ENCODE data around the gene VAV3. TPM values are rescaled to one million over a fixed set of nuclear protein-coding genes. Genes with fewer than 3 reads are reported as not detected.

Gene VAV3
- total RNA-seq, 1 donor from 2014 or later, result 159 TPM

DNA sequence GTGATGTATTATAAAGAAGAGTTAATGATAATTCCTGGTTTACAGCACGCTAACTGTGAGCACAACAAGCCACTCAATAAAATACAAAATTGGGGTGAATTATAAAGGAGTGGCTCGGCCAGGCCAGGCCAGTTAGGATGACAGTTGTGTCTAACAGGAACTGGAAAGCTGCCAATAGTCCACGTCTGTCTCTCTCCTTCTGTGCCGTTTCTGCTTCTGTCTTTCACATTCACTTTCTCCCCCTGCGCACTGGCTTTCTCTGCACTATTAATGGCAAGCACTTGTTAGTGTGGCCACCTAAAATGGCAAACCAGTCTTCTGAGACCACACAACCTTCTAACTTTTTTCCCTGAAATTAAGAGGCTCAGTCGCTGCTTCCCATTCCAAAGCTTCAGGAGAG lies 429.9 kb downstream of the VAV3 start:
- Mint-ChIP-seq H3K36me3 (ENCODE audit: low read depth, unreplicated experiment) (no peaks in the 10 kb centered on the region), H3K4me3 (ENCODE audit: unreplicated experiment) (no peak overlapping the region), H3K27ac (ENCODE audit: unreplicated experiment) (no peak overlapping the region), H3K4me1 (ENCODE audit: unreplicated experiment) (peaks cover 42% of the 10 kb centered on the region), H3K27me3 (ENCODE audit: unreplicated experiment) (no peaks in the 10 kb centered on the region), H3K9me3 (ENCODE audit: unreplicated experiment) (no peaks in the 10 kb centered on the region)
- no peak for DNase-seq (ENCODE audit: low spot score)
- TF ChIP-seq CTCF (IDR thresholded peaks at IDR 0.05; ENCODE audit: unreplicated experiment), result no peak

GRCh38 chr1:107534632-107535031 lies 430.3 kb downstream of the VAV3 start:
- peaks cover 45% of the 10 kb centered on the region for H3K4me1 Mint-ChIP-seq (ENCODE audit: unreplicated experiment)
- H3K27me3 Mint-ChIP-seq (ENCODE audit: unreplicated experiment), result no peaks in the 10 kb centered on the region
- H3K4me3 Mint-ChIP-seq (ENCODE audit: unreplicated experiment), result no peak overlapping the region
- TF ChIP-seq CTCF (IDR thresholded peaks at IDR 0.05; ENCODE audit: unreplicated experiment), result no peak
- H3K27ac Mint-ChIP-seq (ENCODE audit: unreplicated experiment), result no peak overlapping the region
- H3K36me3 Mint-ChIP-seq (ENCODE audit: low read depth, unreplicated experiment), result no peaks in the 10 kb centered on the region
- DNase-seq (ENCODE audit: low spot score), result no peak
- H3K9me3 Mint-ChIP-seq (ENCODE audit: unreplicated experiment), result no peaks in the 10 kb centered on the region

GRCh38 chr1:107533436-107533835 lies 431.5 kb downstream of the VAV3 start:
- no peak for TF ChIP-seq CTCF (IDR thresholded peaks at IDR 0.05; ENCODE audit: unreplicated experiment)
- Mint-ChIP-seq H3K4me3 (ENCODE audit: unreplicated experiment) (no peak overlapping the region), H3K27me3 (ENCODE audit: unreplicated experiment) (no peaks in the 10 kb centered on the region), H3K9me3 (ENCODE audit: unreplicated experiment) (no peaks in the 10 kb centered on the region), H3K4me1 (ENCODE audit: unreplicated experiment) (peaks cover 47% of the 10 kb centered on the region), H3K27ac (ENCODE audit: unreplicated experiment) (no peak overlapping the region), H3K36me3 (ENCODE audit: low read depth, unreplicated experiment) (no peaks in the 10 kb centered on the region)
- DNase-seq (ENCODE audit: low spot score), result no peak

DNA sequence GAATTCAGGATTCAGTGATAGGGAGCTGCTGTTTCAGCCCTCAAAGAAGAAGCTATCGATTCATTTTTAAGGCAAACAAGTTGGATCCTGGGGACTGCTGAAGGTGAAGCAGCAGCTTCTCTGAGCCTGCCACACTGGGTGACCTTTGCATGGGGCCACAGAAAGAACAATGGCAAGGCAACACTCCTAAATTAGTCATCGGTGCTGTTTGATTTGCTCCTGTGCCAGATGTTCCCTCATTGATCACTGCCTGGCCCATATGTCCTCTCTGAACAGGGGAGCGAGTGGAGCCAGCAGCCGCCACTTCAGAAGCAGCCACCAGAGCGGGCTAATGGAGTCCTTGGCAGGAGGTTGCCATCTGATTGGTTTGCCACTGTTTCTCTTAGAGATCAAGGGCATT lies 432.7 kb downstream of the VAV3 start:
- no peak for TF ChIP-seq CTCF (IDR thresholded peaks at IDR 0.05; ENCODE audit: unreplicated experiment)

GRCh38 chr1:107531065-107531908 lies 433.7 kb downstream of the VAV3 start:
- TF ChIP-seq CTCF (IDR thresholded peaks at IDR 0.05; ENCODE audit: unreplicated experiment), result no peak
- Mint-ChIP-seq H3K27me3 (ENCODE audit: unreplicated experiment) (no peaks in the 10 kb centered on the region), H3K4me1 (ENCODE audit: unreplicated experiment) (peaks cover 42% of the 10 kb centered on the region), H3K4me3 (ENCODE audit: unreplicated experiment) (no peak overlapping the region), H3K36me3 (ENCODE audit: low read depth, unreplicated experiment) (no peaks in the 10 kb centered on the region), H3K9me3 (ENCODE audit: unreplicated experiment) (no peaks in the 10 kb centered on the region), H3K27ac (ENCODE audit: unreplicated experiment) (no peak overlapping the region)
- DNase-seq (ENCODE audit: low spot score), result no peak

More for the DNA sequence above, 432.7 kb downstream of the VAV3 start:
- no peak overlapping the region for H3K4me3 Mint-ChIP-seq (ENCODE audit: unreplicated experiment)
- H3K27ac Mint-ChIP-seq (ENCODE audit: unreplicated experiment), result no peak overlapping the region
- DNase-seq (ENCODE audit: low spot score), result no peak
- no peaks in the 10 kb centered on the region for H3K36me3 Mint-ChIP-seq (ENCODE audit: low read depth, unreplicated experiment)
- no peaks in the 10 kb centered on the region for H3K27me3 Mint-ChIP-seq (ENCODE audit: unreplicated experiment)
- H3K4me1 Mint-ChIP-seq (ENCODE audit: unreplicated experiment), result peaks cover 47% of the 10 kb centered on the region
- no peaks in the 10 kb centered on the region for H3K9me3 Mint-ChIP-seq (ENCODE audit: unreplicated experiment)

Measured in endothelial cell (in vitro differentiated cells).